OCI-LY7 (cell line): Measurements from ENCODE around the gene TULP4.

Experiments
- EZH2phosphoT487 ChIP-seq: fragments of 200-600 bp; sonication (generic); IDR thresholded peaks from 2 replicates; pipeline ENCODE4 v1.6.1; 2018; ENCODE audit warnings: low read depth, borderline replicate concordance, mild to moderate bottlenecking, mixed run types, antibody characterized with exemption, low read length, moderate library complexity, mixed read lengths
- TF ChIP-seq, protein P1 (sequence below): fragments of 200-600 bp; sonication (generic); conservative IDR thresholded peaks from 2 replicates; pipeline ENCODE4 v1.5.1; 2014; ENCODE audit warnings: mild to moderate bottlenecking, antibody characterized with exemption, low read length, moderate library complexity, mixed read lengths

DNA sequence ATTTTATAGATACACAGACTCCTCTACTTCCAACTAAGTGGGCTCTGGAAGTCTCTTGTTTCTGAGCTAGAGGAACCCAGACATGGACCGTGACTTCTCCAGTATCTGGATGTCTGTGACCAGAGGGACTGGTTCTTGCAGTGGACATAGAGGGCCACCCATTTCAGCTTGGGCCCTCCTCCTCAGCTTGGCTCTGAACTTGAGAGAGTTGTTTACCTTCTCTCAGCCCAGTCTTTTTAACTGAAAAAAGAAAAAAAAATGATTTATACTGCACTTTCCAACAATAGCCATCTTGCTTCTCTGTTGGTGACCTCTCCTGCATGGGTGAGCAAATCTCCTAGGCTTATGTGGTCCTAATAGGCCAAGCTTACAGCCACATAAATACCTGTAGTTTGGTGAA is 187.3 kb downstream of the TULP4 start:
- TF ChIP-seq EZH2phosphoT487 = no peak
- TF ChIP-seq, protein P1, sequence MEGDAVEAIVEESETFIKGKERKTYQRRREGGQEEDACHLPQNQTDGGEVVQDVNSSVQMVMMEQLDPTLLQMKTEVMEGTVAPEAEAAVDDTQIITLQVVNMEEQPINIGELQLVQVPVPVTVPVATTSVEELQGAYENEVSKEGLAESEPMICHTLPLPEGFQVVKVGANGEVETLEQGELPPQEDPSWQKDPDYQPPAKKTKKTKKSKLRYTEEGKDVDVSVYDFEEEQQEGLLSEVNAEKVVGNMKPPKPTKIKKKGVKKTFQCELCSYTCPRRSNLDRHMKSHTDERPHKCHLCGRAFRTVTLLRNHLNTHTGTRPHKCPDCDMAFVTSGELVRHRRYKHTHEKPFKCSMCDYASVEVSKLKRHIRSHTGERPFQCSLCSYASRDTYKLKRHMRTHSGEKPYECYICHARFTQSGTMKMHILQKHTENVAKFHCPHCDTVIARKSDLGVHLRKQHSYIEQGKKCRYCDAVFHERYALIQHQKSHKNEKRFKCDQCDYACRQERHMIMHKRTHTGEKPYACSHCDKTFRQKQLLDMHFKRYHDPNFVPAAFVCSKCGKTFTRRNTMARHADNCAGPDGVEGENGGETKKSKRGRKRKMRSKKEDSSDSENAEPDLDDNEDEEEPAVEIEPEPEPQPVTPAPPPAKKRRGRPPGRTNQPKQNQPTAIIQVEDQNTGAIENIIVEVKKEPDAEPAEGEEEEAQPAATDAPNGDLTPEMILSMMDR = no peak
